Uterus (tissue), 4 donors: ENCODE measurements around the gene METTL21C. TPM values are rescaled to one million over a fixed set of nuclear protein-coding genes. Genes with fewer than 3 reads are reported as not detected.

Experiments
- DNase-seq, 2 donors: peaks; one replicate each; pipeline ENCODE4 v3.0.0-alpha.2; 2019 to 2020
- H3K27ac ChIP-seq, 2 donors: fragments of 200-600 bp; sonication (generic); 1 replicate in 1 of 2; 2 replicates in 1 of 2; pipeline ENCODE4 v1.5.1; 2016 to 2018
- H3K27me3 ChIP-seq, 2 donors: fragments of 200-600 bp; sonication (generic); one replicate each; pipeline ENCODE4 v1.5.1; 2018 to 2019; ENCODE audit warnings: control low read depth in 1 of 2
- H3K36me3 ChIP-seq, 2 donors: fragments of 200-600 bp; sonication (generic); one replicate each; pipeline ENCODE4 v1.5.1; 2019; ENCODE audit warnings: control low read depth in 1 of 2
- H3K4me1 ChIP-seq, 2 donors: fragments of 200-600 bp; sonication (generic); one replicate each; pipeline ENCODE4 v1.5.1; 2018 to 2019; ENCODE audit warnings: control low read depth in 1 of 2
- H3K4me3 ChIP-seq, 2 donors: fragments of 200-600 bp; sonication (generic); 1 replicate in 1 of 2; 2 replicates in 1 of 2; pipeline ENCODE4 v1.5.1; 2018 to 2019; ENCODE audit warnings: mild to moderate bottlenecking in 1 of 2
- H3K9me3 ChIP-seq, 2 donors: fragments of 200-600 bp; sonication (generic); one replicate each; pipeline ENCODE4 v1.5.1; 2019; ENCODE audit warnings: control low read depth in 1 of 2
- POLR2A ChIP-seq, 2 donors: fragments of 450-650 bp; IDR thresholded peaks; one replicate each; pipeline ENCODE4 v1.6.1; 2016; ENCODE audit warnings: antibody characterized with exemption in 2 of 2, mild to moderate bottlenecking in 1 of 2, moderate library complexity in 1 of 2
- intact Hi-C: fragments of 100-400 bp; cut with DNase I; formaldehyde crosslinking; loops from one replicate; pipeline ENCODE4 v1.15.1; 2023; ENCODE audit warnings: low total_unique reads
- total RNA-seq, 4 donors: library from RNA; depleted of rRNA in 3 of 4; stranded (reverse); fragments of >200 nt in 3 of 4; gene quantifications; one replicate each; pipeline versions ENCODE4 v1.1.0 to v1.2.4, GENCODE V29; 2014 to 2023
- TF ChIP-seq, protein P1 (sequence below), 4 experiments: fragments of 200-600 bp in 2 of 4; fragments of 450-650 bp in 2 of 4; sonication (generic) in 2 of 4; IDR thresholded peaks; one replicate each; pipeline ENCODE4 v1.5.1; 2016 to 2019; ENCODE audit warnings: antibody characterized with exemption in 4 of 4, mild to moderate bottlenecking in 2 of 4, moderate library complexity in 1 of 4
- donor health status: DM: yes; HTN: yes; CAD: no.

METTL21C gene
- under 1 TPM in 1 of 4 donors, not detected in 3; 0.41 TPM for total RNA-seq

DNA sequence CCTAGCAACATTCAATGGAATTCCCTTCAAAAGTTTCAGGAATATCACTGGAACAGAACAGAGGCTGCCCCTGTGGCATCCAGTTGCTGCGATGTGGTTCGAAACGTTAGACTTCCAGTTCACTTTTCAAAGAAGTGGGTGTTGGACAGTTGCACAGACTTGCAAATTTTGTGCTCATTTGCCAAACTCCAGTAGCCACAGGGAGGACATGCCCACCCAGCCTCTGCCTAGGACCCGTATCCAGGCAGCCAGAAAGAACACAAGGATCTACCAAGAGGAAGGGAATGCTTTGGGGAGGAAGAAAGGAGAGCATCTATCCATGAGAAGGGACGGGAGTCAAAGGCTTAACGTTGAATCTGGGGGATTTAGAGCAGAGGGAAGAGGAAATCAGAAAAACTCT, at the start of gene METTL21C:
Gene METTL21C (minus strand): TSS at position 108 of the 400 bp plus-strand sequence. CDS start 546 bp downstream, outside the sequence.
- Histone ChIP-seq H3K36me3 (no peaks in the 10 kb centered on the region), H3K27me3 (no peaks in the 10 kb centered on the region), H3K9me3 (no peaks in the 10 kb centered on the region), H3K4me1 (peaks cover 0 to 3% of the 10 kb centered on the region in 2 donors), H3K27ac (peak within 1 kb of the TSS in 1 of 2 donors; percentile 60), H3K4me3 (no peak within 1 kb of the TSS)
- no peak for DNase-seq
- no peak for TF ChIP-seq POLR2A (IDR thresholded peaks at IDR 0.05)
- intact Hi-C loops: no loop called here

DNA sequence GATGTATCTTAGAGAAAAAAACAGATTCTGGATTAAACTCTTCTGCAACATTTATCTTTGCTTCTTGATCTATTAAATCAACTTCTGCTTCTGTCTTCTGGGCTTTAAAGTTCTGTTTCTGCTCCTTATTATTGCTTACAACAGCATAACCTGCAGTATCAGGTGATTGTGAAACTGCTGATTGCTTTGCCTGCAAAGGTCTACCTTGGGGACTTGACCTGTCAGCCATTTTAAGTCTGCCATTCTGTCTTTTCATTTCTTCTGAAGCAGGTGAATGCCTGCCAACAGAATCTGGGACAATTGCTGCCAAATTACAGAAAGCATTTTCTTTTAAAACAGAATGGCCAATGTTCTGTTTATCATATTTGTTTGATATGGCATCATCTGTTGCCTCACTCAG, 47.7 kb upstream of the METTL21C start:
- Histone ChIP-seq H3K27ac (peak overlapping the region in 1 of 2 donors; percentile 54), H3K4me3 (no peak overlapping the region), H3K9me3 (no peaks in the 10 kb centered on the region), H3K4me1 (no peaks in the 10 kb centered on the region), H3K27me3 (no peaks in the 10 kb centered on the region), H3K36me3 (no peaks in the 10 kb centered on the region)
- intact Hi-C loops: no loop called here
- TF ChIP-seq POLR2A (IDR thresholded peaks at IDR 0.05): no peak
- TF ChIP-seq, protein P1, sequence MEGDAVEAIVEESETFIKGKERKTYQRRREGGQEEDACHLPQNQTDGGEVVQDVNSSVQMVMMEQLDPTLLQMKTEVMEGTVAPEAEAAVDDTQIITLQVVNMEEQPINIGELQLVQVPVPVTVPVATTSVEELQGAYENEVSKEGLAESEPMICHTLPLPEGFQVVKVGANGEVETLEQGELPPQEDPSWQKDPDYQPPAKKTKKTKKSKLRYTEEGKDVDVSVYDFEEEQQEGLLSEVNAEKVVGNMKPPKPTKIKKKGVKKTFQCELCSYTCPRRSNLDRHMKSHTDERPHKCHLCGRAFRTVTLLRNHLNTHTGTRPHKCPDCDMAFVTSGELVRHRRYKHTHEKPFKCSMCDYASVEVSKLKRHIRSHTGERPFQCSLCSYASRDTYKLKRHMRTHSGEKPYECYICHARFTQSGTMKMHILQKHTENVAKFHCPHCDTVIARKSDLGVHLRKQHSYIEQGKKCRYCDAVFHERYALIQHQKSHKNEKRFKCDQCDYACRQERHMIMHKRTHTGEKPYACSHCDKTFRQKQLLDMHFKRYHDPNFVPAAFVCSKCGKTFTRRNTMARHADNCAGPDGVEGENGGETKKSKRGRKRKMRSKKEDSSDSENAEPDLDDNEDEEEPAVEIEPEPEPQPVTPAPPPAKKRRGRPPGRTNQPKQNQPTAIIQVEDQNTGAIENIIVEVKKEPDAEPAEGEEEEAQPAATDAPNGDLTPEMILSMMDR (IDR thresholded peaks at IDR 0.05): no peak
- DNase-seq: no peak

DNA sequence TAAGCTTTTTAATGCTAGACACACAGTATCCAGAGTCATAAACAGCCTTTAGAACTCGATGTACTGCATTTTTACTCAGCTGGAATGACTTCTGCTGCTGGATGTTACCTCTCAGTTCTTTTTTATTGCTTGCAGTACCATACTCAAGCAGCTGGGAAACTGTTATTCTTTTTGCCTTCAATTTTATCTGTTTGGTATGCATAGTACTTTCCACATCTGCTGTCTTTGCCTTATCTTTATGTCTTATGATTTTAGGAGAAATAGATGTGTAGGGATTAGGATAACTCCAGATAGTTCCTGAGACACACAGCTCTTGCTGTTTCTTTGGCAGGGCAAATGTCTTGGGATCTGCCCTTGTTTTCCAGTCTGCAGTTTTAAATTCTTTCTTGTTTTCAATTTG, 47.3 kb upstream of the METTL21C start:
- Histone ChIP-seq H3K4me3 (no peak overlapping the region), H3K4me1 (no peaks in the 10 kb centered on the region), H3K9me3 (no peaks in the 10 kb centered on the region), H3K27me3 (no peaks in the 10 kb centered on the region), H3K27ac (no peak overlapping the region), H3K36me3 (no peaks in the 10 kb centered on the region)
- intact Hi-C loops: no loop called here
- TF ChIP-seq, protein P1 (IDR thresholded peaks at IDR 0.05): no peak
- TF ChIP-seq POLR2A (IDR thresholded peaks at IDR 0.05): no peak
- DNase-seq: no peak

DNA sequence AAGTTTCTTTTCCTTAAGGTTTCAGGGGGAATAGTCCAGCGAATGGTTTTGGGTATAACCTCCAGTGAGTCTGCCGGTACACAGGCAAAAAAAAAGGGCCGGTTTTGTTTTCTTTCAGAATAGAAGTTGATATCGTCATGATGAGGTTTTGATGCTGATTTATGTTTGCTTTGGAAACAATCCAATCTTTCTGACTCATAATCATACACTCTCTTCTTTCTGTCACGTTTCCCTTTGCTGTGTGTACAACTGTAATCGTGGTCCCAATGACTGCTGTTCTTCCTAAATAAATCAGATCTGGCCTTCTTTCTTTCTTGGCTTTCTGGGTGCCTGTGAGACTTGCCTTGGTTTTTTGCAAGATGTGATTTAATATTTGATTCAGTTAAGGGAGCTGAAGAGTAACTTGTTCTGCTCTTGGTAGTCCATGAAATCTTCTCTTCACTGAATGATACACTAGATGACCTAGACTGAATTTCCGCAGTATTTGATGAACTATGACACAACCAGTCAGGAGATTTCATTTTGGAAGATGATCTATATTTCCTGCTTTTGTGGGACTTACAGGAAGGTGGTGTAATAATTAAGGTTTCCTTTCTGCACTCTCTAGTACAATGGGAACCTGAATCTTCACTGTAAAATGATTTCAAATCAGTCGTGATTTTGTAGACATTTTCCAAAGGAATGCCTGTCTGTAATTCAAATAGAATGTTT, 34.9 kb upstream of the METTL21C start:
- intact Hi-C loops: no loop called here
- H3K36me3 ChIP-seq: no peaks in the 10 kb centered on the region
- peak overlapping the region in 1 of 2 donors; percentile 22 for H3K27ac ChIP-seq
- DNase-seq: no peak
- TF ChIP-seq, protein P1 (IDR thresholded peaks at IDR 0.05): no peak
- no peak for TF ChIP-seq POLR2A (IDR thresholded peaks at IDR 0.05)
- no peaks in the 10 kb centered on the region for H3K9me3 ChIP-seq
- no peak overlapping the region for H3K4me3 ChIP-seq
- H3K4me1 ChIP-seq: no peaks in the 10 kb centered on the region
- H3K27me3 ChIP-seq: no peaks in the 10 kb centered on the region

DNA sequence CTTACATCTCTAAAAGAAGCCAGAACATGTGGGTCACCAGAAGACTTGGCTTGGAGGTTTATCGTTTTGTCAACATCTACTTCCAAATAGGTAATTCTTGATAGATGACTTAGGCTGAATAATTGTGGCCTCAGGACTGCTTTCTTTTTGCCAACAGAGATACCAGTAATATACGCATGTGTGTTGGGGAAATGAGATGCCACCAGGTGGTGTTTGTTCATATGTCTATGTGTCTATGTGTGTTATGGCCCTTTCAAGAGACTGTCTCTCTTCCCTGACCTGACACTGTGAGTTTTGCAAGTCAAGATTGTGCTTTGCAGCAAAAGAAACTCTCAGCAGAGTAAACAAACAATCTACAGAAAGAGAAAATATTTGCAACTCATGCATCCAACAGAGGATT, 31.6 kb upstream of the METTL21C start:
- H3K27me3 ChIP-seq: no peaks in the 10 kb centered on the region
- intact Hi-C loops: no loop called here
- H3K9me3 ChIP-seq: no peaks in the 10 kb centered on the region
- H3K36me3 ChIP-seq: no peaks in the 10 kb centered on the region
- no peak for DNase-seq
- no peak overlapping the region for H3K4me3 ChIP-seq
- no peak overlapping the region for H3K27ac ChIP-seq
- H3K4me1 ChIP-seq: no peaks in the 10 kb centered on the region
- TF ChIP-seq POLR2A (IDR thresholded peaks at IDR 0.05): no peak
- TF ChIP-seq, protein P1 (IDR thresholded peaks at IDR 0.05): no peak
